SK-N-SH (cell line): Measurements from ENCODE around the gene FBXO27.

ENCODE experiments used
- CHD2 ChIP-seq: fragments of 150-350 bp; IDR thresholded peaks from 2 replicates; pipeline ENCODE4 v1.6.1; 2018; ENCODE audit warnings: low read length; ENCODE audit not compliant: partially characterized antibody
- CTCF ChIP-seq: fragments of 200-600 bp; sonication (generic); IDR thresholded peaks from 2 replicates; pipeline ENCODE4 v1.6.1; 2017; ENCODE audit warnings: antibody characterized with exemption, mild to moderate bottlenecking, moderate library complexity
- EP300 ChIP-seq, 2 experiments: IDR thresholded peaks; 2 replicates each; pipeline versions ENCODE4 v1.4.0 to v1.6.1; 2012; ENCODE audit warnings: borderline replicate concordance in 1 of 2, low read depth in 1 of 2, low read length in 1 of 2
- EZH2phosphoT487 ChIP-seq: fragments of 200-600 bp; sonication (generic); IDR thresholded peaks from 2 replicates; pipeline ENCODE4 v1.6.1; 2017; ENCODE audit warnings: low read depth, mixed run types, mild to moderate bottlenecking, antibody characterized with exemption, moderate library complexity, borderline replicate concordance
- GABPA ChIP-seq: IDR thresholded peaks from 2 replicates; pipeline ENCODE4 v1.4.0; 2012; ENCODE audit warnings: low read depth, mild to moderate bottlenecking
- IRF3 ChIP-seq: fragments of 150-350 bp; IDR thresholded peaks from 2 replicates; pipeline ENCODE4 v1.6.1; 2016; ENCODE audit warnings: mild to moderate bottlenecking, low read depth, low read length
- MAX ChIP-seq: IDR thresholded peaks from 2 replicates; pipeline ENCODE4 v1.4.0; 2012; ENCODE audit warnings: low read depth
- RAD21 ChIP-seq: IDR thresholded peaks from 2 replicates; pipeline ENCODE4 v1.6.1; 2012; ENCODE audit warnings: mild to moderate bottlenecking, low read length
- REST ChIP-seq: IDR thresholded peaks from 2 replicates; pipeline ENCODE4 v1.6.1; 2012; ENCODE audit warnings: mild to moderate bottlenecking, low read depth, low read length, moderate library complexity
- RFX5 ChIP-seq: IDR thresholded peaks from 2 replicates; pipeline ENCODE4 v1.6.1; 2012; ENCODE audit warnings: mild to moderate bottlenecking, improper control_type of control experiment, low read length
- SIN3A ChIP-seq: IDR thresholded peaks from 2 replicates; pipeline ENCODE4 v1.6.1; 2012; ENCODE audit warnings: low read depth, mild to moderate bottlenecking, low read length, moderate library complexity, borderline replicate concordance
- TCF12 ChIP-seq: IDR thresholded peaks from 2 replicates; pipeline ENCODE4 v1.4.0; 2012
- TEAD4 ChIP-seq: IDR thresholded peaks from 2 replicates; pipeline ENCODE4 v1.4.0; 2012; ENCODE audit warnings: mild to moderate bottlenecking, borderline replicate concordance; ENCODE audit not compliant: insufficient read depth
- ZBTB33 ChIP-seq: IDR thresholded peaks from 2 replicates; pipeline ENCODE4 v1.4.0; 2012; ENCODE audit warnings: low read depth, borderline replicate concordance

GRCh38 chr19:39003188-39003587 is 29.2 kb downstream of the FBXO27 start:
- TF ChIP-seq CTCF, result no peak
- no peak for TF ChIP-seq GABPA
- no peak for TF ChIP-seq EZH2phosphoT487
- TF ChIP-seq CHD2, result no peak
- TF ChIP-seq IRF3, result no peak
- TF ChIP-seq TEAD4, result no peak
- TF ChIP-seq RFX5, result no peak
- TF ChIP-seq SIN3A, result no peak
- no peak for TF ChIP-seq ZBTB33
- TF ChIP-seq RAD21, result no peak
- TF ChIP-seq MAX, result no peak
- TF ChIP-seq EP300 (IDR thresholded peaks at IDR 0.05; ENCODE audit: borderline replicate concordance in 1 of 2, low read depth in 1 of 2, low read length in 1 of 2), result no peak
- TF ChIP-seq REST, result no peak
- no peak for TF ChIP-seq TCF12
